DOHH2 (cell line): ENCODE data around the gene CEACAM6.

ENCODE experiments used
- H3F3A ChIP-seq: fragments of 200-600 bp; sonication (generic), shearing (Covaris generic); 2 replicates; pipeline ENCODE4 v1.6.0; 2016; ENCODE audit warnings: antibody characterized with exemption, mild to moderate bottlenecking; ENCODE audit not compliant: control insufficient read depth, insufficient read depth
- H3K27ac ChIP-seq: fragments of 200-600 bp; sonication (generic); 2 replicates; pipeline ENCODE4 v1.5.1; 2014; ENCODE audit warnings: low read depth, mild to moderate bottlenecking, low read length, moderate library complexity
- H3K27me3 ChIP-seq: fragments of 200-600 bp; sonication (generic); 2 replicates; pipeline ENCODE4 v1.6.1; 2014; ENCODE audit warnings: mild to moderate bottlenecking, low read length, mixed read lengths; ENCODE audit not compliant: control insufficient read depth
- H3K36me3 ChIP-seq: fragments of 200-600 bp; sonication (generic); 2 replicates; pipeline ENCODE4 v1.6.1; 2014; ENCODE audit warnings: mild to moderate bottlenecking, low read length, moderate library complexity, mixed read lengths; ENCODE audit not compliant: control insufficient read depth
- H3K4me1 ChIP-seq: fragments of 200-600 bp; sonication (generic); 2 replicates; pipeline ENCODE4 v1.6.1; 2014; ENCODE audit warnings: mild to moderate bottlenecking, low read length, mixed read lengths; ENCODE audit not compliant: control insufficient read depth
- H3K4me2 ChIP-seq: fragments of 200-600 bp; sonication (generic); 2 replicates; pipeline ENCODE4 v1.6.0; 2014; ENCODE audit warnings: mild to moderate bottlenecking, low read length, moderate library complexity
- H3K4me3 ChIP-seq: fragments of 200-600 bp; sonication (generic); 2 replicates; pipeline ENCODE4 v1.5.1; 2014; ENCODE audit warnings: mild to moderate bottlenecking, low read length, mixed read lengths
- H3K79me2 ChIP-seq: fragments of 200-600 bp; sonication (generic); 2 replicates; pipeline ENCODE4 v1.6.1; 2014; ENCODE audit warnings: mild to moderate bottlenecking, low read length, mixed read lengths; ENCODE audit not compliant: control insufficient read depth
- H3K9me2 ChIP-seq: fragments of 200-600 bp; sonication (generic); replicated peaks from 2 replicates; pipeline ENCODE4 v1.6.1; 2014; ENCODE audit warnings: mild to moderate bottlenecking, low read length, mixed read lengths; ENCODE audit not compliant: control insufficient read depth
- H3K9me3 ChIP-seq: fragments of 200-600 bp; sonication (generic); 2 replicates; pipeline ENCODE4 v1.6.1; 2014; ENCODE audit warnings: antibody characterized with exemption, low read length, mixed read lengths; ENCODE audit not compliant: control insufficient read depth, insufficient read depth
- H4K20me1 ChIP-seq: fragments of 200-600 bp; sonication (generic); 2 replicates; pipeline ENCODE4 v1.6.0; 2014; ENCODE audit warnings: low read depth, mild to moderate bottlenecking, antibody characterized with exemption, low read length, moderate library complexity; ENCODE audit not compliant: control insufficient read depth, insufficient read depth
- CTCF ChIP-seq: fragments of 200-600 bp; sonication (generic); IDR thresholded peaks from one replicate; pipeline ENCODE4 v1.5.1; 2014; ENCODE audit warnings: antibody characterized with exemption, mild to moderate bottlenecking, low read depth, low read length; ENCODE audit not compliant: poor library complexity, severe bottlenecking
- EZH2phosphoT487 ChIP-seq: fragments of 200-600 bp; sonication (generic); IDR thresholded peaks from 2 replicates; pipeline ENCODE4 v1.6.1; 2017; ENCODE audit warnings: borderline replicate concordance, mild to moderate bottlenecking, antibody characterized with exemption, low read length, moderate library complexity, mixed read lengths

The CEACAM6 gene

GRCh38 chr19:41720103-41720502 is 35.2 kb upstream of the CEACAM6 start:
- no peak overlapping the region for H3K27ac ChIP-seq
- H4K20me1 ChIP-seq, result no peaks in the 10 kb centered on the region
- no peaks in the 10 kb centered on the region for H3F3A ChIP-seq
- H3K4me3 ChIP-seq, result no peak overlapping the region
- H3K79me2 ChIP-seq, result no peaks in the 10 kb centered on the region
- H3K9me3 ChIP-seq, result no peaks in the 10 kb centered on the region
- no peak overlapping the region for H3K4me2 ChIP-seq
- peaks cover 27% of the 10 kb centered on the region for H3K27me3 ChIP-seq
- TF ChIP-seq CTCF (no peak), EZH2phosphoT487 (no peak)
- no peaks in the 10 kb centered on the region for H3K4me1 ChIP-seq
- no peaks in the 10 kb centered on the region for H3K9me2 ChIP-seq
- no peaks in the 10 kb centered on the region for H3K36me3 ChIP-seq

GRCh38 chr19:41726493-41726892 is 28.8 kb upstream of the CEACAM6 start:
- no peaks in the 10 kb centered on the region for H3K4me1 ChIP-seq
- no peak overlapping the region for H3K27ac ChIP-seq
- H4K20me1 ChIP-seq, result no peaks in the 10 kb centered on the region
- H3K9me3 ChIP-seq, result no peaks in the 10 kb centered on the region
- H3K9me2 ChIP-seq, result no peaks in the 10 kb centered on the region
- H3K4me2 ChIP-seq, result no peak overlapping the region
- H3K36me3 ChIP-seq, result no peaks in the 10 kb centered on the region
- H3K79me2 ChIP-seq, result no peaks in the 10 kb centered on the region
- H3K27me3 ChIP-seq, result peaks cover 32% of the 10 kb centered on the region
- TF ChIP-seq EZH2phosphoT487, result no peak
- TF ChIP-seq CTCF, result peak; percentile 11
- H3F3A ChIP-seq, result no peaks in the 10 kb centered on the region
- no peak overlapping the region for H3K4me3 ChIP-seq

- TF ChIP-seq EZH2phosphoT487 (no peak), CTCF (no peak)
- Histone ChIP-seq H3K9me2 (no peaks in the 10 kb centered on the region), H3K27me3 (peaks cover 38% of the 10 kb centered on the region), H3K4me3 (no peak overlapping the region), H3F3A (no peaks in the 10 kb centered on the region), H4K20me1 (no peaks in the 10 kb centered on the region), H3K4me1 (no peaks in the 10 kb centered on the region), H3K9me3 (no peaks in the 10 kb centered on the region), H3K4me2 (no peak overlapping the region), H3K79me2 (no peaks in the 10 kb centered on the region), H3K27ac (no peak overlapping the region), H3K36me3 (no peaks in the 10 kb centered on the region)
Observed at GRCh38 chr19:41734156-41734555, 21.2 kb upstream of the CEACAM6 start.

GRCh38 chr19:41734585-41734984 is 20.7 kb upstream of the CEACAM6 start:
- H3F3A ChIP-seq, result no peaks in the 10 kb centered on the region
- H3K36me3 ChIP-seq, result no peaks in the 10 kb centered on the region
- H3K4me1 ChIP-seq, result no peaks in the 10 kb centered on the region
- peaks cover 42% of the 10 kb centered on the region for H3K27me3 ChIP-seq
- H4K20me1 ChIP-seq, result no peaks in the 10 kb centered on the region
- H3K9me2 ChIP-seq, result no peaks in the 10 kb centered on the region
- no peak overlapping the region for H3K27ac ChIP-seq
- no peak overlapping the region for H3K4me2 ChIP-seq
- TF ChIP-seq EZH2phosphoT487 (no peak), CTCF (no peak)
- no peak overlapping the region for H3K4me3 ChIP-seq
- H3K79me2 ChIP-seq, result no peaks in the 10 kb centered on the region
- no peaks in the 10 kb centered on the region for H3K9me3 ChIP-seq
